OCI-LY3 (cell line): ENCODE data around the gene CYP24A1.

Experiments
- H2AFZ ChIP-seq: fragments of 200-600, 300-600 bp; shearing (Covaris generic); 2 replicates; pipeline ENCODE4 v1.6.0; 2014; ENCODE audit warnings: antibody characterized with exemption, low read depth, low read length
- H3K27ac ChIP-seq: fragments of 200-600, 300-600 bp; sonication (generic); 2 replicates; pipeline ENCODE4 v1.5.1; 2014; ENCODE audit warnings: mild to moderate bottlenecking, low read length, moderate library complexity, mixed read lengths
- H3K27me3 ChIP-seq: fragments of 200-600, 300-600 bp; sonication (generic); 2 replicates; pipeline ENCODE4 v1.6.1; 2014; ENCODE audit warnings: low read depth, low read length, mixed read lengths
- H3K36me3 ChIP-seq: fragments of 200-600, 300-600 bp; sonication (generic); replicated peaks from 2 replicates; pipeline ENCODE3; 2014; ENCODE audit warnings: low read depth, low read length, mixed read lengths
- H3K4me1 ChIP-seq: fragments of 300-600, 200-600 bp; sonication (generic); 2 replicates; pipeline ENCODE4 v1.6.1; 2014; ENCODE audit warnings: low read length, mixed read lengths
- H3K4me2 ChIP-seq: fragments of 200-600, 300-600 bp; sonication (generic); 2 replicates; pipeline ENCODE4 v1.6.1; 2014; ENCODE audit warnings: low read length, mixed read lengths
- H3K4me3 ChIP-seq: fragments of 300-600, 200-600 bp; sonication (generic); 2 replicates; pipeline ENCODE4 v1.5.1; 2014; ENCODE audit warnings: antibody characterized with exemption, mild to moderate bottlenecking, low read length, moderate library complexity
- H3K79me2 ChIP-seq: fragments of 300-600, 200-600 bp; shearing (Covaris generic); 2 replicates; pipeline ENCODE4 v1.6.1; 2014; ENCODE audit warnings: mild to moderate bottlenecking, low read length, mixed read lengths
- H3K9ac ChIP-seq: fragments of 300-600, 200-600 bp; shearing (Covaris generic); 2 replicates; pipeline ENCODE4 v1.6.0; 2014; ENCODE audit warnings: mild to moderate bottlenecking, low read length, moderate library complexity
- H3K9me3 ChIP-seq: fragments of 200-600, 300-600 bp; shearing (Covaris generic); 2 replicates; pipeline ENCODE4 v1.6.1; 2014; ENCODE audit warnings: low read length, mixed read lengths; ENCODE audit not compliant: insufficient read depth
- H4K20me1 ChIP-seq: fragments of 200-600, 300-600 bp; sonication (generic); 2 replicates; pipeline ENCODE4 v1.6.1; 2016; ENCODE audit warnings: low read length, mixed read lengths; ENCODE audit not compliant: insufficient read depth
- CTCF ChIP-seq: fragments of 200-600, 300-600 bp; sonication (generic); IDR thresholded peaks from 2 replicates; pipeline ENCODE4 v1.5.1; 2014; ENCODE audit warnings: antibody characterized with exemption, low read length, low read depth
- EZH2phosphoT487 ChIP-seq: fragments of 200-600 bp; shearing (Covaris generic); IDR thresholded peaks from 2 replicates; pipeline ENCODE4 v1.6.1; 2018; ENCODE audit warnings: antibody characterized with exemption, mixed run types, low read depth

The CYP24A1 gene

GRCh38 chr20:54207053-54207742, 33.4 kb upstream of the CYP24A1 start:
- Histone ChIP-seq H3K27ac (no peak overlapping the region), H3K79me2 (peaks cover 44% of the 10 kb centered on the region), H3K4me2 (peak overlapping the region; percentile 87), H3K36me3 (peaks cover 10% of the 10 kb centered on the region), H3K9me3 (no peaks in the 10 kb centered on the region), H4K20me1 (peaks cover 9% of the 10 kb centered on the region; the same call in 1 of the 2 replicates), H3K27me3 (peaks cover 12% of the 10 kb centered on the region), H2AFZ (peak overlapping the region; percentile 87), H3K4me3 (peak overlapping the region; percentile 84), H3K4me1 (peaks cover 35% of the 10 kb centered on the region), H3K9ac (peak overlapping the region; percentile 82; the same call in 1 of the 2 replicates)
- TF ChIP-seq EZH2phosphoT487 = no peak
- no peak for TF ChIP-seq CTCF

GRCh38 chr20:54205450-54205849, 31.7 kb upstream of the CYP24A1 start:
- H3K9me3 ChIP-seq = no peaks in the 10 kb centered on the region
- no peak overlapping the region for H3K9ac ChIP-seq
- peaks cover 26% of the 10 kb centered on the region for H3K79me2 ChIP-seq
- H4K20me1 ChIP-seq = peaks cover 6% of the 10 kb centered on the region; the same call in 1 of the 2 replicates
- no peak overlapping the region for H3K27ac ChIP-seq
- peaks cover 23% of the 10 kb centered on the region for H3K27me3 ChIP-seq
- peak overlapping the region; percentile 64 for H3K4me2 ChIP-seq
- no peak overlapping the region for H2AFZ ChIP-seq
- no peak for TF ChIP-seq CTCF
- no peak for TF ChIP-seq EZH2phosphoT487
- peak overlapping the region; percentile 32 for H3K4me3 ChIP-seq
- H3K36me3 ChIP-seq = peaks cover under 1% of the 10 kb centered on the region
- peaks cover 41% of the 10 kb centered on the region for H3K4me1 ChIP-seq

GRCh38 chr20:54204481-54204880, 30.7 kb upstream of the CYP24A1 start:
- Histone ChIP-seq H3K27ac (no peak overlapping the region), H3K4me3 (no peak overlapping the region), H3K4me2 (no peak overlapping the region), H3K4me1 (peaks cover 37% of the 10 kb centered on the region), H3K27me3 (peaks cover 27% of the 10 kb centered on the region), H3K36me3 (no peaks in the 10 kb centered on the region), H3K79me2 (peaks cover 17% of the 10 kb centered on the region), H3K9ac (no peak overlapping the region), H3K9me3 (no peaks in the 10 kb centered on the region), H2AFZ (no peak overlapping the region), H4K20me1 (no peaks in the 10 kb centered on the region)
- no peak for TF ChIP-seq EZH2phosphoT487
- no peak for TF ChIP-seq CTCF

DNA sequence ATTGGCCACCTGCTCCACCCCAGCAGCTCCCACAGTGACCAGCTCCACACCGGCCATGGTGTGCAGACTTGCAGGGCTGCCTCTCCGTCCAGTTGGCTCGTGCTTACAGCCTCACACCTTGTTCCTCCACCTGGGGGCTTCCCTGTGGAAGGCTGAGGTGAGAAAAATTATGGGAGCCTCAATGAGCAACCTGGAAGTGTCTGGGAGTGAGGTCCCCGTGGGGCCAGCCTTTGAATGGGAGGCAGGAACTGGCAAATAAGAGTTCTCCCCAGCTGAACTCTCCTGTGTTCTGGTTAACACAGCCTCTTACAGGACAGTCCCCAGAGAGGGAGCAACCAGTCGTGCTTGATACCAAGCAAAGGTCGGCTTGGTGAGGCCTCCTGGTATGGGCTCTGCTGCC, 30.3 kb upstream of the CYP24A1 start:
- no peak overlapping the region for H3K9ac ChIP-seq
- no peaks in the 10 kb centered on the region for H3K36me3 ChIP-seq
- no peaks in the 10 kb centered on the region for H3K9me3 ChIP-seq
- no peaks in the 10 kb centered on the region for H4K20me1 ChIP-seq
- no peak overlapping the region for H3K4me2 ChIP-seq
- peaks cover 36% of the 10 kb centered on the region for H3K4me1 ChIP-seq
- H2AFZ ChIP-seq = no peak overlapping the region
- no peak overlapping the region for H3K4me3 ChIP-seq
- no peak for TF ChIP-seq CTCF
- no peak for TF ChIP-seq EZH2phosphoT487
- peaks cover 13% of the 10 kb centered on the region for H3K79me2 ChIP-seq
- H3K27ac ChIP-seq = no peak overlapping the region
- peaks cover 27% of the 10 kb centered on the region for H3K27me3 ChIP-seq
